Activated CD4-positive, alpha-beta T cell treated with anti-CD3 and anti-CD28 coated beads, Interleukin-2, amount 50 U/mL, for 24 hours (primary cell): ENCODE results near the gene DSC3.
"Not testable (repeated sequence)": the region's sequence is repeated elsewhere in the genome, so short reads cannot be mapped to it uniquely, and the experiment has no call there.

Source experiments
- DNase-seq, 2 donors: peaks; one replicate each; pipeline ENCODE4 v3.0.0-alpha.2; 2020; ENCODE audit warnings: low read depth in 1 of 2, low spot score in 1 of 2

DSC3 gene

DNA sequence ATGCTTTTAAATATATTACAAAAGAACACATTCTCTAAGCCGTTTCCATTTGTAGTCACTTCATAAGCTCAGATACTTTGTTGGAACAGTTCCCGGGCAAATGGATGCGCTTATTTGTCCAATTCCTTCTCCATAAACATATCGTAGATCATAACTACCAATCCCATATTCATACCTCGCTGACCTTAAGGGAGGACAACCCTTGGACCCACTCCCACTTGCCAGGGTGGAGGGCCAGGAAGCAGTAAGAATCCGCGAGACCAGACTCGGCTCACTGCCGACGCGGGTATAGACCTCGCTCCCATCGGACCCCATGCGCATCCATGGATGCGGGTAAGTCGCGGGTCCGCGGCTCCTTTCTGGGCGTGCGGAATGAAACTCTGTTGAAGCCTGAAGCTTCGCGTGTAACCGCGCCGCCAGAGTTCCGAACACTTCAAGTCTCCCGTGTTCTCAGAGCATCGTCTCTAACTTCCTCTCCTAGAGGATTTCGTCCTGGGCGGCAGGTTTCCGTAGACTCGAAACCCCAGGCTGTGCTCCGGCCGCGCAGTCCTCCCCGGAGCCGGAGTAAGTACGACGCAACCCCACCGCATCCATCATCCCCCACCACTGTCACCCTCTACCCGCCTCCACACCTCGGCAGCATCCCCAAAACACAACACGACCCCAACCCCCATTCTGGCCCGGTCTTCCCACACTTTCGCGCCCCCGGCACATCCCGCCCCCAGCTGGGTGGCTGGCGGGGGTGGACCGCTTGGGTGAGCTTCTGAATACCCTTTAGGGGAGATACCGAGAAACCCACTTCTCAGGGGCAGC lies 1.1 kb downstream of the DSC3 start:
- no peak for DNase-seq

DNA sequence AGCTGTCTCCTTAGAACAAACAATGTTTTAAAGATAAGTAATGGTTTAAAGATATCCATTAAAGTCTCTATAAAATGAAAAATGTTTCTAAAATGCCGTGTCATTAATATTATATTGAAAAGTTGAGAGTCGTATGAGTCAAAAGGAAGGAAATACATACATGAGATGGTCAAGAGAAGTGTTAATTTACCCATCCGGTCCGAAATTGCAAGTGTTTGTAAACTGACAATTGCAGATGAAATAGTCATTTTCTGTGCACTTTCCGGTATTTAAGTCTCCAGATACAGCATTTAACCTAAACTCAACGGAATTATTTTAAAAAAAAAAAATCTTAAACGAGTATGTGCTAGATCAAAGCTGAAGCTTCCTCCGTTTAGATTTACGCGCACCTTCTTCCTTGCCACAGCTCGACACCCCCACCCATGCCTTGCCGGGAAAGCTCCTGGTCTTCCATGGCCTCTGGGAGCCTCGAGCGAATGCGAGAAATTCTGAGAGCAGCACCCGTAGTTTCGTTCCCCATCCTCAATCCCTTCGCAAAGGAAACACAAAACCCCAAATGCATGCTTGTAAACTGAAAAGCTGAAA lies 1.8 kb downstream of the DSC3 start:
- no peak for DNase-seq

GRCh38 chr18:31039426-31039825 lies 3.1 kb downstream of the DSC3 start:
- no peak for DNase-seq

GRCh38 chr18:31037686-31038085 lies 4.9 kb downstream of the DSC3 start:
- DNase-seq: not testable (repeated sequence)

GRCh38 chr18:31034541-31034940 lies 8.0 kb downstream of the DSC3 start:
- no peak for DNase-seq

GRCh38 chr18:31030574-31031278 lies 11.8 kb downstream of the DSC3 start:
- DNase-seq: no peak

- no peak for DNase-seq
These were observed 26.7 kb downstream of the DSC3 start for GRCh38 chr18:31015715-31016434.

DNA sequence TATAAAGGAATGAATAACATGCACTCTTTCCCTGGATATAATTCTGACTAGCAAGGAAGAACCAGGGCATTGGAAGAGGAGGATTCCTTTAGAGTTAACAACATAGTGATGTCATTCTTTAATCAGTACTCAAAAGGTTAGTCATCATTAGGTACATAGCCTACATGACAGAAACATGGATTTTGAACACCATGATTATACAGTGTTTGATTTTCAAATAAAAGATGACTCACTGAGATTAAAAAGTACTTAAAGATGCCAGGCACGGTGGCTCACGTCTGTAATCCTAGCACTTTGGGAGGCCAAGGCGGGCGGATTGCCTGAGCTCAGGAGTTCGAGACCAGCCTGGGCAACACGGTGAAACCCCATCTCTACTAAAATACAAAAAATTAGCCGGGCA lies 31.1 kb downstream of the DSC3 start:
- DNase-seq: not testable (repeated sequence)

DNA sequence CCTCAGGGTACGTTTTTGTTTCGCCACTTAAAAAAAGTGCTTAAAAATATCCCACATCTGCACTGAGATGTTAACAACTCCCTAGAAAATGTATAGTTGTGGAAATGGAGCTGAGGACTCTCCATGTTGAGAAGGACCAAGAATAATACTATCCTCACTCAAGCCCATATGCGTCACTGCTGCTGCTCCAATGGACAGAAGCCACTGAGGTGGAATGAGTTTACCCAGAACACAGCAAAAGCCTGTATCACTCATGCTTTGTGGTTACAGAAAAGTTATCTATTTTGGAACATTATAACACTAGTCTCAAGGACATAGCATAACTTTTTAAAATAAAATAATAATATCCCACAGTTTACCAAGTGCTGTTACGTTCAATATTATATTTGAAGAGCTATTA lies 31.9 kb downstream of the DSC3 start:
- no peak for DNase-seq

- no peak for DNase-seq
These were observed 42.5 kb downstream of the DSC3 start for GRCh38 chr18:30999887-31000628.

- DNase-seq: no peak
These were observed 43.4 kb downstream of the DSC3 start for GRCh38 chr18:30999186-30999585.

DNA sequence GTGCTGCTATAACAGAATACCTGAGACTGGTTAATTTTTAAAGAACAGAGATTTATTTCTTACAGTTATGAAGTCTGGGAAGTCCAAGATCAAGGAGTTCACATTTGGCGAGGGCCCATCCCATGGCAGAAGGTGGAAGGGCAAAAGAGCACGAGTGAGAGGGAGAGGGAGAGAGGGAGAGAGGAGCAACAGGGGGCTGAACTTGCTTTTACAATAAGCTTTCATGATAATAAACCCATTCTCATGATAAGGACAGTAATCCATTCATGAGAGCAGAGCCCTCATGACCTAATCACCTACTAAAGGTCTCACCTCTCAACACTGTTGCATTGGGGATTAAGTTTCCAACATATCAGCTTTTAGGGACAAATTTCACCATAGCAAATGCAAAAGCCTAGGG lies 45.3 kb downstream of the DSC3 start:
- no peak for DNase-seq

GRCh38 chr18:30992231-30992630 lies 50.3 kb downstream of the DSC3 start:
- no peak for DNase-seq

- DNase-seq: no peak
These were observed 51.1 kb downstream of the DSC3 start for GRCh38 chr18:30991397-30991796.

- DNase-seq: no peak
These were observed 53.4 kb downstream of the DSC3 start for GRCh38 chr18:30989141-30989540.

DNA sequence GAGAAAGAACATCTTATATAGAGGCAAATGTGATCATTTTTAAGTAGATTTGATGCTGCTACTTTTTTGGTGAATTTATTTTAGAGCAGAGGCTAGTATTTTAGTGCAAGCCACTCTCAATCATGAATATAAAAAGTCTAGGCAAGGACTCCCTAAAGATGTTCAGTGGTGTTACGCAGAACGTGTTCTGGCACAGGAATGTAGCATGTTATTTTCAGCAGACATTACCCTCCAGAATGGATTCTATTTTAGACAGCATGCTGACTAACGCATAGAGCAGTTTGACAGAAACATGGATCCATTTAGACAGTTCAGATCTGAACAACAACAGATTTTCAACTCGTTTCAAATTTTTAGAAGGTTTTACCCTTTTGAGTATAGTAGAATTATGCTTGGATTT lies 54.1 kb downstream of the DSC3 start:
- DNase-seq: no peak

DNA sequence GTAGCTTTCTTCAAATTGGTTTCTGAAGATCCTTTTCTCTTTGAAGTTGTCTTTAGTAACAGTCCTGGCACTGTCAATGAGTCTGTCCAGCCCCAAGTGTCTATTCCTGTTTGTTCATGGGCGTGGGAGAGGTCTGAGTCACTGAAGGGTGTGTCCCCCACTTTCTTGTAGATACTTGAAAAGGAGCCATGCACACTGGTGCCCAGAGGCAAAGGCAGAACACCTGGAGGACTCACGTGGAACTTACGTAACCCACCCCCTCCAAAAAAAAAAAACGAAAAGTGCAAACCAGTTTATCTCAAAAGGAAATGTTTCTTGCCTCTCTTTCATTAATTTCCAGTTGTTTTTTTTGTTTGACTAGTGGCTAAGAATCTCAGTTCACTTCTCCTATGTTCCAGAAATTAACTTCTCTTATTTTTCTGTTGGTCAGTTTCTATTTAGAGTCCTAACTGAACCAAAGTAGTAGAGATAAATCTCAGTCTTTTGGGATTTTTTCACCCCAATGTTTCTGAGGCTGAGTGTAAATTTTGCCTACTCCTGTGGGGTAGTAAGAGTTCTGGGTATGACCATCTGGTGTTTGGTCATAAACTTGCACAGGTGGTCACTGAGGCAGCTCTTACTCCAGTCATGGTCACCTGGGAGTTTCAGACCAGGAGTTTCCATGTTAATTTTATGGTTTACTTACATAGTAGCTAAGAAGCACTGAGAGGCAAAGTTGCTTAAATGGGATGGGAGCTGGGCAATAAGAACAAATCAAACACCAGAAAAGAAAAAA lies 54.9 kb downstream of the DSC3 start:
- no peak for DNase-seq

GRCh38 chr18:30985753-30986152 lies 56.8 kb downstream of the DSC3 start:
- no peak for DNase-seq

DNA sequence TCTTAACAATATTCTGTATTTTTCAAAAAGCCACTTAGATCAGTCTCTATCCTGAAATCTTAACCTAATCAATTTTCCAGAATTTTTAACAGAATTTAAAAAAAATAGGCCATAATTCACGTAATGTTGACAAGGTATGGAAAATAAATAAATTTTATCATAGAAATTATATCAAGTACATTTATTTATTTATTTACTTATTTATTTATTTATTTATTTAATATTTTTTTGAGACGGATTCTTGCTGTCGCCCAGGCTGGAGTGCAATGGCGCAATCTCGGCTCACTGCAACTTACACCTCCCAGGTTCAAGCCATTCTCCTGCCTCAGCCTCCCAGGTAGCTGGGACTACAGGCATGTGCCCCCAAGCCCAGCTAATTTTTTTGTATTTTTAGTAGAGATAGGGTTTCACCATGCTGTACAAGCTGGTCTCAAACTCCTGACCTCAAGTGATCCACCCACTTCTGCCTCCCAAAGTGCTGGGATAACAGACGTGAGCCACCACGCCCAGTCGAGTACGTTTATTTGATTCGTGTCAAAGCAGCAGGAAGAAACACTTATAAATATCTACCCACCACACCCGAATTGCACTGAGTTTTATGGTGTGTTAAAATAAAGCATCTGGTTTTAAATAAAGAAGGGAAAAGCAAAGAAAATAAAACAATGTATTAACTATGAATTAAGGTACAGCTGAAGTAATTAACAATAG lies 60.1 kb downstream of the DSC3 start:
- DNase-seq: no peak

DNA sequence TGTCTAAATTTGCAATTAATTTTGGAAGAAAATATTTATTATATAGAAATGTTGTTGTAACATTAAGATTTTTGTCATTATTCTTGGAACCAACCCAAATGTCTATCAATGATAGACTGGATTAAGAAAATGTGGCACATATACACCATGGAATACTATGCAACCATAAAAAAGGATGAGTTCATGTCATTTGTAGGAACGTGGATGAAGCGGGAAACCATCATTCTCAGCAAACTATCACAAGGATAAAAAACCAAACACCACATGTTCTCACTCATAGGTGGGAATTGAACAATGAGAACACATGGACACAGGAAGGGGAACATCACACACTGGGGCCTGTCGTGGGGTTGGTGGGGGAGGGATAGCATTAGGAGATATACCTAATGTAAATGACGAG lies 64.5 kb downstream of the DSC3 start:
- not testable (repeated sequence) for DNase-seq
